NT2/D1 (cell line): Measurements from ENCODE around the gene NAV2.

Experiments used
- SUZ12 ChIP-seq: IDR thresholded peaks from 2 replicates; pipeline ENCODE4 v1.6.1; 2011; ENCODE audit not compliant: insufficient read length, insufficient read depth; ENCODE audit errors: extremely low read depth
- ZNF274 ChIP-seq: IDR thresholded peaks from 2 replicates; pipeline ENCODE4 v1.6.1; 2011; ENCODE audit warnings: mild to moderate bottlenecking, low read depth, low read length

DNA sequence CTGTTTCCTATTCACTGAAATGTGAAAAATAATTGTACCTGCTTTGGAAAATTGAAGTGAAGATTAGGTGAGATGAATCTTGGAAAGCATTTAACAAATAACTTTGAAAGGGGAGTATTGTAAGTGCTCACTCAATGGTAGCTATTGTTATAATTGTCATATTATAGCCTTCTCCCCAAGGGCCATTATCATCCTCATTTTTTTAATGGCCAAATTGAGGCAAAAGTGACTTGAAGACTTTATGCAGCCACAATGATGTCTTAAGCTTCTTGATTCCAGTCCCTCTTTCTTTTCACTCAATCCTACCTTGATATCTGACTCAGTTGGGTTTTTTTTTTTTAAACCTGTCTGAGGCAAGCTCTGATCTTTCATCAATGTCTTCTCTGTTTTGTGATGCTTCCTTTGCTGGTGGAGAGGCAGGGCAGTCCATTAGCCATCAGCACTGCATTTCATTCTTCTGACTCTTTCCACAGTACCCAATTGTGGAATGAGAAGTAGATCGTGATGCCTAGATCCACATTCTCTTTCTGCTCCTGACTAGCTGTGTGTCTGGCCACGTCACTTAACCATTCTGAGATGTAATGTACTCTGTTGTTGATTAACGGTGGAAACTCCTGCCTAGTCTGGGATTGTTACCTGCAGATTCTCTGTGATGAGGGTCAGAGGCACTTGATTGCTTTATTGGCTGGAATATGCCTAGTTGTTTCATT is 346.3 kb downstream of the NAV2 start:
- no peak for TF ChIP-seq ZNF274
- TF ChIP-seq SUZ12: no peak
